CD4-positive, alpha-beta memory T cell (primary cell): ENCODE results near the gene PLD6. TPM values are rescaled to one million over a fixed set of nuclear protein-coding genes. Genes with fewer than 3 reads are reported as not detected.
"Not testable (repeated sequence)": the region's sequence is repeated elsewhere in the genome, so short reads cannot be mapped to it uniquely, and the experiment has no call there.

Source experiments
- CTCF ChIA-PET: fragments of 350-600 bp; sonication (Branson Sonifier 250); formaldehyde crosslinking; loops from one replicate; lab custom pipeline; 2021; ENCODE audit warnings: inconsistent platforms; ENCODE audit not compliant: partially characterized antibody; lab: Charles Lee
- POLR2A ChIA-PET: fragments of 350-600 bp; sonication (Branson Sonifier 250); formaldehyde crosslinking; loops from one replicate; lab custom pipeline; 2021; ENCODE audit not compliant: partially characterized antibody; lab: Charles Lee
- DNase-seq, 5 donors: peaks; one replicate each; pipeline versions ENCODE4 v3.0.0 to v3.0.0-alpha.2; 2020 to 2022; ENCODE audit warnings: mixed read lengths in 1 of 5
- H3K27ac ChIP-seq: one replicate; pipeline ENCODE4 v1.7.0; 2013; ENCODE audit warnings: low read depth, low read length
- H3K27me3 ChIP-seq: 2 replicates; pipeline ENCODE4 v1.7.0; 2013; ENCODE audit warnings: mild to moderate bottlenecking, low read length, moderate library complexity; ENCODE audit not compliant: insufficient read depth
- H3K36me3 ChIP-seq: 2 replicates; pipeline ENCODE4 v1.7.0; 2013; ENCODE audit warnings: mild to moderate bottlenecking, low read length, moderate library complexity; ENCODE audit not compliant: insufficient read depth
- H3K4me1 ChIP-seq: 2 replicates; pipeline ENCODE4 v1.7.0; 2013; ENCODE audit warnings: mild to moderate bottlenecking, low read length, moderate library complexity; ENCODE audit not compliant: insufficient read depth
- H3K4me3 ChIP-seq, 2 donors: one replicate each; pipeline ENCODE4 v1.7.0; 2013; ENCODE audit warnings: low read length in 2 of 2, mild to moderate bottlenecking in 1 of 2
- H3K9me3 ChIP-seq, 2 donors: one replicate each; pipeline ENCODE4 v1.7.0; 2013; ENCODE audit warnings: low read length in 2 of 2, control low read depth in 1 of 2; ENCODE audit not compliant: control insufficient read depth in 1 of 2
- H3K27ac Mint-ChIP-seq, 7 donors: one replicate each; pipeline ENCODE4 v1.8.0; 2020 to 2021; ENCODE audit warnings: mixed read lengths in 7 of 7, mild to moderate bottlenecking in 6 of 7, inconsistent platforms in 3 of 7, moderate library complexity in 3 of 7
- H3K27me3 Mint-ChIP-seq, 2 donors: one replicate each; pipeline ENCODE4 v1.8.0; 2020 to 2021; ENCODE audit warnings: mixed read lengths in 2 of 2
- H3K36me3 Mint-ChIP-seq, 2 donors: one replicate each; pipeline ENCODE4 v1.8.0; 2020 to 2021; ENCODE audit warnings: mixed read lengths in 2 of 2, inconsistent platforms in 1 of 2, mild to moderate bottlenecking in 1 of 2
- H3K4me1 Mint-ChIP-seq, 4 donors: one replicate each; pipeline ENCODE4 v1.8.0; 2020 to 2021; ENCODE audit warnings: mixed read lengths in 4 of 4, mild to moderate bottlenecking in 1 of 4
- H3K4me3 Mint-ChIP-seq, 8 donors: one replicate each; pipeline ENCODE4 v1.8.0; 2020 to 2021; ENCODE audit warnings: mixed read lengths in 8 of 8, mild to moderate bottlenecking in 7 of 8, moderate library complexity in 6 of 8, inconsistent platforms in 3 of 8
- H3K9me3 Mint-ChIP-seq, 8 donors: one replicate each; pipeline ENCODE4 v1.8.0; 2020 to 2021; ENCODE audit warnings: mixed read lengths in 8 of 8, mild to moderate bottlenecking in 5 of 8, inconsistent platforms in 3 of 8, moderate library complexity in 1 of 8
- intact Hi-C: fragments of 100-400 bp; cut with micrococcal nuclease; formaldehyde crosslinking; loops from one replicate; pipeline ENCODE4 v1.15.1; 2023
- polyA plus RNA-seq, 2 donors: library from polyadenylated mRNA; unstranded; fragments of 300-500 nt; fragmentation: Illumina TruSeq; gene quantifications; one replicate each; pipeline ENCODE4 v1.2.3, GENCODE V29; 2021
- total RNA-seq, 2 experiments: library from RNA; stranded (reverse); gene quantifications; one replicate each; pipeline ENCODE4 v1.2.3, GENCODE V29; 2021

PLD6 gene, protein sequence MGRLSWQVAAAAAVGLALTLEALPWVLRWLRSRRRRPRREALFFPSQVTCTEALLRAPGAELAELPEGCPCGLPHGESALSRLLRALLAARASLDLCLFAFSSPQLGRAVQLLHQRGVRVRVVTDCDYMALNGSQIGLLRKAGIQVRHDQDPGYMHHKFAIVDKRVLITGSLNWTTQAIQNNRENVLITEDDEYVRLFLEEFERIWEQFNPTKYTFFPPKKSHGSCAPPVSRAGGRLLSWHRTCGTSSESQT
- 10 to 100 TPM; 12.8 to 13.9 TPM for total RNA-seq
- polyA plus RNA-seq, result 10 to 100 TPM; 18.4 to 26.6 TPM

GRCh38 chr17:17206124-17206912, at the start of gene PLD6:
Gene PLD6, minus strand, starts transcription at chr17:17206333. Its CDS starts 47 bp downstream, at chr17:17206286.
- Mint-ChIP-seq H3K4me3 (peak within 1 kb of the TSS; percentile 85 to 94 (median 90)), H3K27ac (peak within 1 kb of the TSS; percentile 91 to 97 (median 96)), H3K9me3 (no peaks in the 10 kb centered on the region), H3K36me3 (peaks cover 15 to 22% of the 10 kb centered on the region in 2 donors), H3K4me1 (peaks cover 14 to 44% (median 31%) of the 10 kb centered on the region in 4 donors), H3K27me3 (no peaks in the 10 kb centered on the region)
- ChIA-PET POLR2A (interaction anchor here (0.9 to 9.2 kb wide), 14 partner anchors 10 to 218 kb away, joined by 3 to 131 read pairs (median 4); partner anchors contain the start of gene FLCN), CTCF (interaction anchor here (1.0 to 2.6 kb wide), 6 partner anchors 17 to 64 kb away, joined by 3 to 9 read pairs (median 3); no protein-coding TSS in a partner anchor)
- Histone ChIP-seq H3K36me3 (peaks cover 13% of the 10 kb centered on the region), H3K27ac (peak within 1 kb of the TSS; percentile 72), H3K9me3 (no peaks in the 10 kb centered on the region), H3K4me1 (peaks cover 28% of the 10 kb centered on the region), H3K27me3 (no peaks in the 10 kb centered on the region), H3K4me3 (peak within 1 kb of the TSS; percentile 61 to 72)
- intact Hi-C loops, result loop anchor here (1.0 to 5.0 kb wide), 3 partner anchors 24 to 64 kb away; partner anchors contain the start of gene FLCN
- DNase-seq, result peak; percentile 94 to 95 (median 95)

DNA sequence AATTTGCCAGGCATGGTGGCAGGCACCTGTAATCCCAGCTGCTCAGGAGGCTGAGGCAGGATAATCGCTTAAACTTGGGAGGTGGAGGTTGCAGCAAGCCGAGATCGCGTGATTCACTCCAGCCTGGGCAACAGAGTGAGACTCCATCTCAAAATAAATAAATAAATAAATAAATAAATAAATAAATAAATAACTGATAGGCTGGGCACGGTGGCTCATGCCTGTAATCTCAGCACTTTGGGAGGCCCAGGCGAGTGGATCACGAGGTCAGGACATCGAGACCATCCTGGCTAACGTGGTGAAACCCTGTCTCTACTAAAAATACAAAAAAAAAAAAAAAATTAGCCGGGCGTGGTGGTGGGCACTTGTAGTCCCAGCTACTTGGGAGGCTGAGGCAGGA, 49.6 kb upstream of the PLD6 start:
- POLR2A ChIA-PET, result interaction anchor here (0.6 kb wide), 1 partner anchor 19 kb away, joined by 3 read pairs; the partner anchor contains the start of gene FLCN
- H3K27ac ChIP-seq, H3K27me3 ChIP-seq, H3K9me3 ChIP-seq, DNase-seq, H3K27me3 Mint-ChIP-seq, H3K9me3 Mint-ChIP-seq, H3K4me3 ChIP-seq, intact Hi-C loops, CTCF ChIA-PET, H3K27ac Mint-ChIP-seq, H3K4me1 ChIP-seq: not testable (repeated sequence)
- Mint-ChIP-seq H3K4me3 (peak overlapping the region in 1 of 8 donors; percentile 68), H3K36me3 (peaks cover 48 to 62% of the 10 kb centered on the region in 2 donors), H3K4me1 (peaks cover 5 to 12% (median 7%) of the 10 kb centered on the region in 4 donors)
- H3K36me3 ChIP-seq, result peaks cover 51% of the 10 kb centered on the region

- ChIA-PET CTCF (no interaction called here), POLR2A (interaction anchor here (1.2 kb wide), 1 partner anchor 17 kb away, joined by 5 read pairs; the partner anchor contains the start of gene FLCN)
- H3K36me3 Mint-ChIP-seq, result peaks cover 47 to 56% of the 10 kb centered on the region in 2 donors
- H3K27ac Mint-ChIP-seq, result peak overlapping the region in 1 of 7 donors; percentile 2
- H3K9me3 Mint-ChIP-seq, result no peaks in the 10 kb centered on the region
- no peak overlapping the region for H3K27ac ChIP-seq
- no peaks in the 10 kb centered on the region for H3K9me3 ChIP-seq
- peaks cover 40% of the 10 kb centered on the region for H3K36me3 ChIP-seq
- no peak overlapping the region for H3K4me3 Mint-ChIP-seq
- intact Hi-C loops, result no loop called here
- no peak overlapping the region for H3K4me3 ChIP-seq
- H3K27me3 ChIP-seq, result no peaks in the 10 kb centered on the region
- H3K4me1 Mint-ChIP-seq, result peaks cover 5 to 11% (median 7%) of the 10 kb centered on the region in 4 donors
- H3K27me3 Mint-ChIP-seq, result no peaks in the 10 kb centered on the region
- no peak for DNase-seq
- peaks cover 6% of the 10 kb centered on the region for H3K4me1 ChIP-seq
Measured at GRCh38 chr17:17254036-17254435, 47.9 kb upstream of the PLD6 start.

DNA sequence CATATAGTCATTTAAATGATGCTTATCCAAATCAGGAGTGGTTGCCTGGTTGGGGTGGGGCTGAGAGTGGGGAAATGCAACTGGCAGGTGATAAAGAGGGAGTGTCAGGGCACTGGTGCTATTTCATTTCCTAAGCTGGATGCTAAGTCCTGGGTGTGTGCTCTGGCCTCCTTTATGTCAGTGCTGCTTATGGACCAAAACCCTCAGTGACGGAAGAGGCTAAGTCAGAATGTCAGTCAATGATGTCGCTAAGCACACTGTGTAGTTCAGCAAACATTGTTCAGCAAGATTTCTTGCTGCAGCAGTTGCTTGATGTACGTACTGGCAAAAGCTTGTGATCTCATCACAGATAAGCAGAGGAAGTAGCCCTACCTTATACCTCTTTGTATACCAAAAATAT, 47.3 kb upstream of the PLD6 start:
- CTCF ChIA-PET, result interaction anchor here (0.6 kb wide), 1 partner anchor 23 kb away, joined by 4 read pairs; no protein-coding TSS in a partner anchor
- H3K36me3 ChIP-seq, result peaks cover 41% of the 10 kb centered on the region
- no peaks in the 10 kb centered on the region for H3K27me3 Mint-ChIP-seq
- DNase-seq, result peak; percentile 14 to 49 (median 22)
- peaks cover 6% of the 10 kb centered on the region for H3K4me1 ChIP-seq
- H3K4me3 ChIP-seq, result no peak overlapping the region
- no peaks in the 10 kb centered on the region for H3K9me3 Mint-ChIP-seq
- H3K4me3 Mint-ChIP-seq, result peak overlapping the region in 1 of 8 donors; percentile 41
- H3K27me3 ChIP-seq, result no peaks in the 10 kb centered on the region
- no peak overlapping the region for H3K27ac ChIP-seq
- peaks cover 44 to 55% of the 10 kb centered on the region in 2 donors for H3K36me3 Mint-ChIP-seq
- peak overlapping the region in 6 of 7 donors; percentile 52 to 83 (median 74) for H3K27ac Mint-ChIP-seq
- peaks cover 5 to 8% (median 7%) of the 10 kb centered on the region in 4 donors for H3K4me1 Mint-ChIP-seq
- no peaks in the 10 kb centered on the region for H3K9me3 ChIP-seq
- POLR2A ChIA-PET, result interaction anchor here (0.7 to 1.2 kb wide), 3 partner anchors 11 to 16 kb away, joined by 3 to 5 read pairs (median 4); partner anchors contain the start of gene FLCN
- intact Hi-C loops, result no loop called here

DNA sequence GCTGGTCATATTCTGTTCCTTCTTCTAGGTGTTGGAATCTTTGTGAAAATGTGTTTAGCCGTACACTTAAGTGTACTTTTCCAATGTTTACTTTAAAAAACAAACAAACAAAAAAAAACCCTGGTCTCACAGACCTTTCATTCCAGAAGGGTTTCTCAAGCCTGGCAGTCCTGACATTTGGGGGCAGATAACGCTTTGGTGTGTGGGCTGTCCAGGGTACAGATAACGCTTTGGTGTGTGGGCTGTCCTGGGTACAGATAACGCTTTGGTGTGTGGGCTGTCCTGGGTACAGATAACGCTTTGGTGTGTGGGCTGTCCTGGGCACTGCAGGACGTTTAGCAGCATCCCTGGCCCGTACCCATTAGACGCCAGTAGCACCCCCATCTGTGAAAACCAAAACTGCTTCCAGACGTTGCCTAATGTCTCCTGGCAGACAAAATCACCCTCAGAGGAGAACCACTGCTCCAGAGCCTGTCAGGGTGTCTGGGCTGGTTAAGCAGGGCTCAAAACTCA, 46.1 kb upstream of the PLD6 start:
- no peak overlapping the region for H3K4me3 Mint-ChIP-seq
- peak overlapping the region in 5 of 7 donors; percentile 19 to 81 (median 65) for H3K27ac Mint-ChIP-seq
- peaks cover 40 to 61% of the 10 kb centered on the region in 2 donors for H3K36me3 Mint-ChIP-seq
- H3K4me1 ChIP-seq, result peaks cover 6% of the 10 kb centered on the region
- H3K4me3 ChIP-seq, result no peak overlapping the region
- H3K27ac ChIP-seq, result no peak overlapping the region
- ChIA-PET CTCF (no interaction called here), POLR2A (interaction anchor here (1.2 kb wide), 1 partner anchor 12 kb away, joined by 4 read pairs; no protein-coding TSS in a partner anchor)
- intact Hi-C loops, result no loop called here
- H3K9me3 Mint-ChIP-seq, result no peaks in the 10 kb centered on the region
- DNase-seq, result no peak
- no peaks in the 10 kb centered on the region for H3K9me3 ChIP-seq
- H3K27me3 ChIP-seq, result no peaks in the 10 kb centered on the region
- H3K4me1 Mint-ChIP-seq, result peaks cover 5 to 8% (median 7%) of the 10 kb centered on the region in 4 donors
- H3K27me3 Mint-ChIP-seq, result no peaks in the 10 kb centered on the region
- peaks cover 48% of the 10 kb centered on the region for H3K36me3 ChIP-seq

GRCh38 chr17:17246879-17247278, 40.7 kb upstream of the PLD6 start:
- H3K9me3 Mint-ChIP-seq, result no peaks in the 10 kb centered on the region
- H3K27ac ChIP-seq, result no peak overlapping the region
- H3K27ac Mint-ChIP-seq, result peak overlapping the region in 2 of 7 donors; percentile 77 to 88
- H3K4me3 Mint-ChIP-seq, result no peak overlapping the region
- no peaks in the 10 kb centered on the region for H3K4me1 Mint-ChIP-seq
- no peaks in the 10 kb centered on the region for H3K27me3 ChIP-seq
- H3K4me3 ChIP-seq, result no peak overlapping the region
- H3K36me3 ChIP-seq, result peaks cover 28% of the 10 kb centered on the region
- no peaks in the 10 kb centered on the region for H3K27me3 Mint-ChIP-seq
- no peaks in the 10 kb centered on the region for H3K4me1 ChIP-seq
- peaks cover 23 to 41% of the 10 kb centered on the region in 2 donors for H3K36me3 Mint-ChIP-seq
- ChIA-PET CTCF (interaction anchor here (1.2 kb wide), 1 partner anchor 105 kb away, joined by 3 read pairs; no protein-coding TSS in a partner anchor), POLR2A (interaction anchor here (0.6 to 2.9 kb wide), 3 partner anchors 10 to 897 kb away, joined by 3 to 10 read pairs (median 3); partner anchors contain the start of gene FLCN)
- no peak for DNase-seq
- intact Hi-C loops, result no loop called here
- H3K9me3 ChIP-seq, result no peaks in the 10 kb centered on the region
